ENCODE measurements around the gene LEMD2.
"Not testable (repeated sequence)": the region's sequence is repeated elsewhere in the genome, so short reads cannot be mapped to it uniquely, and the experiment has no call there.

LEMD2 gene

DNA sequence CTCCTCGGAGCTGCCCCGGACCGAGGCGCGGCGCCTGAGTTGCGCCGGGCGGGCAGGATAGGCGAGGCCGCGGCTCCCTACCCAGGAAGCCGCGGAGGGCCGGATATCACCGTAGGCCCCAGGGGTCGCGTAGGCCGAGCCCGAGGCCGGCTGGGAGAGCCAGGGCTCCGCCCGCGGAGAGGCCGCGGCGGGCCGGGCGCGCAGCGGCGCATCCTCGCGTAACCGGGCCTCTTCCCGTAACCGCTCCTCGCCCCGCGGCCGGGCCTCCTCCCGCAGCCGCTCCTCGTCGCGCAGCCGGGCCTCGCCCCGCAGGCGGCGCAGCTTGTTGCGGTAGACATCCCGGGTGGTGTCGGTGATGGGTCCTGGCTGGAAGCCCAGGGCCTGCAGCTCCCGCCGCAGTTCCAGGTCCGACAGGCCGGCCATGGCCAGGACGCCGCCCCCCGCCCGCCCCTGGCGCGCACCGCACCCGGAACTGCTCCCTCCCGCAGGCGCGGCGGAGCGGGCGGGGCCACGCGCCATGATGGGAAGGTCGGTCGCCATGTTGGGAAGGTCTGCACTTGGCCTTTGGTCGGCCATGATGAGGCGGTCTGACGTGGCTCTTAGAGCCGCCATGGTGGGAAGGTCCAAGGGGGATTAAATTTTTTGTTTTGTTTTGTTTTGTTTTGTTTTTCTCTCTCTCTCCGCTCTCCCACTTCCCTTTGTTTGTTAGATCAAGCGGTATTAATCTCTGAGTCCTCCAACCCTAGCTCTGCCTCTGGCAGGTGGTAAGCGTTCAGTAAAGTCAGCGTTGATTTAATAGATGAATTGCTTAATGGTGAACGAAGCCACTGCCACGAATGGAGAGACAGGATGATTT, at the start of gene LEMD2:
Gene LEMD2 (minus strand): TSS at position 437 of the 856 bp plus-strand sequence. CDS start 14 bp downstream, at position 423.
- Mint-ChIP-seq H3K27me3 (no peaks in the 10 kb centered on the region), H3K36me3 (ENCODE audit: low read depth) (peaks cover 22% of the 10 kb centered on the region), H3K9me3 (no peaks in the 10 kb centered on the region), H3K4me3 (peak within 1 kb of the TSS; percentile 93), H3K27ac (peak within 1 kb of the TSS; percentile 96), H3K4me1 (peaks cover 45% of the 10 kb centered on the region)
- DNase-seq = peak; percentile 95
- peak; percentile 85 for ATAC-seq

DNA sequence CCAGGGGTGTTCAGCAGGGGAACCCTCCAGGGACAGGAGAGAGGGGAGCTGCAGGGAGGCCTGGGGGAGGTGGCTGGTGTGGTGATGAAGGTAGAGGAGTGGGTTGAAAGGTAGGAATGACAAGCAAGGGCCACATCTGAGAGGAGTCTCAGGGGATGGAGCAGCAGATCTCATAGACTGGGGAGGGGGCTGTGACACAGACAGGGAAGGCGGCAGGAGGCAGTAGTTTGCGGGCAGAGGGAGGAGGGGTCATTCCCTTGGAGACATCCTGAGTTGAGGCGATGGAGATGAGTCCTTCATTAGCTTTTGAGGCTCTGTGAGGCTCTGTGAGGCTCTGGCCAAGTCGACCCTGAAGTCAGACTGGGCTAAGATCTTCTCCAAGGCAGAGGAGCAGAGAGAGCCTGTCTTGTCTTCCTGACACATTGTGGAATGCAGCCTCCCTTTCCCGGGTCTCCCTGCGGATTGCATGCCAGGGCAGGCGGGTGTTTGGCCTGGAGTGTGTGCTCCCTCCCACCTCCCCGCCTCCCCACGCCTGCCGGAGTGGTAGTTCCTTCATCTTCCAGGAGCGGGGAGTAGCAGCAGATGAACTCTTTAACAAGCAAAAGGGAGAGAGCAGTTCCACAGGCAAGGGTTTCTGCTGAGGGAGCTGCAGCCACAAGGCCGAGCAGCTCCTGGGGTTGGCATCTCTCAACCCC, 49.2 kb upstream of the LEMD2 start:
- H3K27ac Mint-ChIP-seq = no peak overlapping the region
- DNase-seq = no peak

DNA sequence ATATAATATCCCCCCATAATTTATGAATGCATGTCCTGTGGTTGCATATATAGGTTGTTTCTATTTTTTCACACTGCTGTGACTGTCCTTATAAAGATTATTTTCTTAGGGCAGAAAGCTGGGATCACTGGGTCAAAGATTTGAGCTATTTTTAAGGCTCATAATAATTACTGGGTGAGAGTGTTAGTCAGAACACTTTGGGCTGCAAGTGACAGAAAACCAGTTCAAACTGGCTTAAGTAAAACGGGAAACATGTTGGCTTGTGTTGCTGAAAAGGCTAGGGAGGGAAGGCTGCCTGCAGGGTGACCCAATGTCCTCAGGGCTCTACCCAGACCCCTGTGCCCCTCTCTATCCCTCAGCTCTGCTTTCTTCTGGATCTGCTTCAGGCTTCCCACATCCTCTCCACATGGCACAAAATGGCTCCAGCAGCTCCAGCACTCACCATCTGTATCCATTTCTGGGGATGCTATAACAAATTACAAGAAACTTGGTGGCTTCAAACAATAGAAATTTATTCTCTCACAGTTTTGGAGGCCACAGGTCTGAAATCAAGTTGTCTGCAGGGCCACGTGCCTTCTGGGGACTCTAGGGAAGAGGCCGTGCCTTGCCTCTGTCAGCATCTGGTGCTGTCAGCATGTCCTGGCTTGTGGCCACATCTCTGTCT, 48.0 kb upstream of the LEMD2 start:
- Mint-ChIP-seq H3K36me3 (ENCODE audit: low read depth) (no peaks in the 10 kb centered on the region), H3K27ac (no peak overlapping the region), H3K27me3 (no peaks in the 10 kb centered on the region), H3K4me3 (no peak overlapping the region), H3K4me1 (peaks cover 16% of the 10 kb centered on the region), H3K9me3 (peaks cover 6% of the 10 kb centered on the region)
- ATAC-seq (no peak), DNase-seq (no peak)

More for the DNA sequence above, 49.2 kb upstream of the LEMD2 start:
- Mint-ChIP-seq H3K4me1 (peaks cover 16% of the 10 kb centered on the region), H3K4me3 (no peak overlapping the region), H3K9me3 (peaks cover 6% of the 10 kb centered on the region), H3K27me3 (peaks cover 2% of the 10 kb centered on the region), H3K36me3 (ENCODE audit: low read depth) (no peaks in the 10 kb centered on the region)
- ATAC-seq = no peak

DNA sequence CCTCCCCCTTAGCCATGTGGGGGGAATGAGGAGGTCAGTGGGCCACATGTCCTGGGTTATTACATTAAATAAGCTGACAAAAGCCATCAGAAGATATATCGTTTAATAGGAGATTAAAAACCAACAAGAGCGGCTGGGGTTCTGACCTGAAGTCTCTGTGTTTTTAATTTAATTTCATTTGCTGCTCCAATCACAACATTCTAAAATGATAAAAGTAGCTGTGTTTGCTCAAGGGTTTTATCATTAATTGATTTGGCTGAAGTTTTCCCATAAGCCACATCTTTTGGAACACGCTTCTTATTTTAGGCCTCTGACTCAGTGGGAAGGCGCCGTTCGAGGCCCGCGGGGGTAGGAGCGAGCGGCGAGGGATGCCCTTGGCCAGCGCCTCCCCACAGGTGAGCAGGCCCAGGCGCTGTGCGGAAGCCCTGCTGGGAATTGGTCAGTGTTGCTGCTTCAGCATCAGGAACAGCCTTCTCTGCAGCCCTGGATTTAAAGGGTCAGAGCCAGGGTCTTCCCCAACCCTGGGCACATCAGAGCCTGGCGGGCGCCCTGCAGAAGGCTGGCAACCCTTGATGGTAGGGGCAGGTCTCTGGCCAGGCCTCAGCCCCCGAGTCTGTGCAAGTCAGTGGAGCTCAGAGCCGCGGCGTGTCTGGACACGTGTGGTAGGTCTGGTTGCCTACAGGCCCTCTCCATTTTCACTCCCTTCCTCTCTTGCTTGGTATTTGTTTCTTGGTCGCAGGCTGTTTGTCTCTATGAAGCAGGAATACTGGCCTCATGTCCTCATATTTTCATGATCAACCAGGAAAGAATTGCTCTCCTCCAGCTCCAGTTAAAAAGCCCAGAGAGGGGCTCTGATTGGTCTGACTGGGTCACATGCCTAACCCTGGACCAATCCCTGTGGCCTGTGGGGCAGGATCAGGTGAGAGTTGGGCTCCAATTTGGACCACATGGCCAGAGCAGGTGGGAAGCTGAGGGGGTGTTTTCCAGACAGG, 45.8 kb upstream of the LEMD2 start:
- Mint-ChIP-seq H3K9me3 (peaks cover 6% of the 10 kb centered on the region), H3K27me3 (peaks cover 5% of the 10 kb centered on the region), H3K27ac (no peak overlapping the region), H3K4me1 (peaks cover 6% of the 10 kb centered on the region), H3K36me3 (ENCODE audit: low read depth) (no peaks in the 10 kb centered on the region), H3K4me3 (no peak overlapping the region)
- DNase-seq (no peak), ATAC-seq (no peak)

DNA sequence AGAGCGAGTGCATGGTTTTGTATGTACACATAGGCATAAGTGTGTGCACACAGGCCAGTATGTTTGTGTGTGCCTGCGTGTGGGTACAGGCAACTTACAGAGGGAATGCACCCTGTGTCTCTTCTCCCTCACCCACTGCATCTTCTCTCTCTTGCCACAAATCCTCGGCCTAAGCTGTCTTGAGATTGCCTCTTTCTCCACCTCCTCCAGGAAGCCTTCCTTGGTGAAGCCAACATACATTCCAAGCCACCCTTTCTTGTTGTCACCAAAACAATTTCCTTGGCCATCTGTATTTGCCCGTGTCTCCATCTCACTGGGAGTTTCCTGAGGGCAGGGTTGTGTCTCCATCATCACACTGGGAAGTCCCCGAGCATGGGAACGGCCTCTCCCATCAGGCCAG, 44.7 kb upstream of the LEMD2 start:
- no peak for ATAC-seq
- peaks cover 5% of the 10 kb centered on the region for H3K27me3 Mint-ChIP-seq
- no peaks in the 10 kb centered on the region for H3K36me3 Mint-ChIP-seq (ENCODE audit: low read depth)
- no peak for DNase-seq
- H3K9me3 Mint-ChIP-seq = peaks cover 6% of the 10 kb centered on the region
- no peaks in the 10 kb centered on the region for H3K4me1 Mint-ChIP-seq
- no peak overlapping the region for H3K27ac Mint-ChIP-seq
- no peak overlapping the region for H3K4me3 Mint-ChIP-seq

DNA sequence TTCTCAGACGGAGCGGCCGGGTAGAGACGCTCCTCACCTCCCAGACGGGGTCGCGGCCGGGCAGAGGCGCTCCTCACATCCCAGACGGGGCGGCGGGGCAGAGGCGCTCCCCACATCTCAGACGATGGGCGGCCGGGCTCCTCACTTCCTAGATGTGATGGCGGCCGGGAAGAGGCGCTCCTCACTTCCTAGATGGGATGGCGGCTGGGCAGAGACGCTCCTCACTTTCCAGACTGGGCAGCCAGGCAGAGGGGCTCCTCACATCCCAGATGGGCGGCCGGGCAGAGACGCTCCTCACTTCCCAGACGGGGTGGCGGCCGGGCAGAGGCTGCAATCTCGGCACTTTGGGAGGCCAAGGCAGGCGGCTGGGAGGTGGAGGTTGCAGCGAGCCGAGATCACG, 43.9 kb upstream of the LEMD2 start:
- H3K27me3 Mint-ChIP-seq; H3K27ac Mint-ChIP-seq; ATAC-seq; DNase-seq; H3K4me1 Mint-ChIP-seq; H3K9me3 Mint-ChIP-seq; H3K36me3 Mint-ChIP-seq (ENCODE audit: low read depth); H3K4me3 Mint-ChIP-seq: not testable (repeated sequence)

DNA sequence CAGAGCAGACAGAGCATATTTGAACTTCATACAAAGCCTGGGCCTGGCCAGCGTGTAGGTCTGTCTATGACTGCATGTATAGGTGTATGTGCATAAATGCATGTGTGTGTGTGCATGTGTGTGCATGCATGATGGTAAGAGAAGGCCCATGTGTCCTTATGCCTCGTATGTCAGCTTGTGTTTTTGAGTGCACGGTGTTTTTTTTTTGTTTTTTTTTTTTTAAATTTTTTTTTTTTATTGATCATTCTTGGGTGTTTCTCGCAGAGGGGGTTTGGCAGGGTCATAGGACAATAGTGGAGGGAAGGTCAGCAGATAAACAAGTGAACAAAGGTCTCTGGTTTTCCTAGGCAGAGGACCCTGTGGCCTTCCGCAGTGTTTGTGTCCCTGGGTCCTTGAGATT, 42.8 kb upstream of the LEMD2 start:
- not testable (repeated sequence) for H3K36me3 Mint-ChIP-seq (ENCODE audit: low read depth); H3K27me3 Mint-ChIP-seq; ATAC-seq; DNase-seq; H3K4me3 Mint-ChIP-seq; H3K27ac Mint-ChIP-seq; H3K9me3 Mint-ChIP-seq; H3K4me1 Mint-ChIP-seq

DNA sequence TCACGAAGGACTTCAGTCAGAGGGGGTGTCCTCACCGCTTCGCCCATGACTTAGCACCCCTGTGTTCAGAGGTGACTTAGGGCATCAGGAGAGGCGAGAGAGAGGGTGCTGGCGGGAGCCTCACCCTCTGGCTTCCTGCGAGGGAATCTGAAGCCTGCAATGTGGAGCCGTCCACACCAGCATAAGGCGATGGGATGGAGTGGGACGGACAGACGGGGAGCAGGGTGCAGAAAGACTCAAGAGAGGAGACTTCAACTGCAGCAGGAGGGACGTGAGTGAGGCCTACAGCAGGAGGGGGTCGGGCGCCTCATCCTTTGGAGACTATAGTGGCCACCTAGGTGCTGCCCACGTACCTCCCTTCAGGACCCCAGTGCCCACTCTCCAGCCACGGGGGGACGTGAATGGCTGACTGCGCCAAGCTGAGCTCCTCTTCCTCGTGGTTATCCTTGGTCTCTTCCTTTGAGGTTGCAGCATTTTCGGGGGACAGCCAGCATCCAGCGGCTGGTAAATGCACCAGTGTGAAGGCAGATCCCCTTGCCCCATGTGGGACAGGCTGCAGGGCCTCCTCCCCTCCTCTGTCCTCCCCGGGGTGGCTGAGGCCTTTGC, 41.8 kb upstream of the LEMD2 start:
- H3K27ac Mint-ChIP-seq = no peak overlapping the region
- H3K36me3 Mint-ChIP-seq (ENCODE audit: low read depth) = no peaks in the 10 kb centered on the region
- no peak for DNase-seq
- no peak overlapping the region for H3K4me3 Mint-ChIP-seq
- ATAC-seq = no peak
- peaks cover 5% of the 10 kb centered on the region for H3K27me3 Mint-ChIP-seq
- no peaks in the 10 kb centered on the region for H3K9me3 Mint-ChIP-seq
- H3K4me1 Mint-ChIP-seq = no peaks in the 10 kb centered on the region

DNA sequence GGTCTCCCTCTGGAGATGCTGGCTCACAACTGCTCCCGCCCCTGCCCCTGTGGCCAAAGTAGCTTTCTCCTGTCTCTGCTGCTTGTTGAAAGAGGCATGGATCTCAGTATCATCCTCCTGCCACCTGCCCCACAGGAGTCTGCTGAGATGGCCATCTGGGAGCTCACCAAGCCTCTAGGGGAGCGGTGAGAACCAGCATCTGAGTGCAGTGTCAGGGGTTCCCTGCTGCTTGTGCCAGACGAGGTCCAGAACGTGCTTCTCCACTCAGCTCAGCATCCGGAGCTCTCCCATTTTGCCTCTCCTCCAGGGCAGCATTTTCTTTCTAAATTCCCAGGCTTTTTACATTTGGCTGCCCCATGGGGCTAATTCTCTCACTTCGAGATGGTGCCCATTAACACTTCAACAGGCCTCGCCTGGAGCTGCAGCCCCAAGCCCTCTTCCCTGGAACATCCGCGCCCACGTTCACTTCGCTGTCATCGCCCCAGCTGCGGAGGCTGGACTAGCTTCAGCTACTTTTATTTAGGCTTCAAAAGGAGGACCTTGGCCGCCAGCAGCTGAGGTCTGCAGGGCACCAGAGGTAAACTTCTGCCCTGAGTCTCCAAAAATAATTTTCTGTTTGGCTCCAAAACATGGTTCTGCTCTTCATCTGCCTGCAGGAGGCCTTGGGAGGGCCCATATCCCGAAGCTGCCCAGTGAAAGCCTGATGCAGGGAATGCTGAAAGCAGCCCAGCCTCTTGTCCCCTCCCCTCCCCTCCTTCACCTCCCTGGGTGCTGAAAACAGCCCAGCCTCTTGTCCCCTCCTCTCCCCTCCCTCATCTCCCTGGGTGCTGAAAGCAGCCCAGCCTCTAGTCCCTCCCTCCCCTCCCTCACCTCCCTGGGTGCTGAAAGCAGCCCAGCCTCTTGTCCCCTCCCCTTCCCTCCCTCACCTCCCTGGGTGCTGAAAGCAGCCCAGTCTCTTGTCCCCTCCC, 40.1 kb upstream of the LEMD2 start:
- no peaks in the 10 kb centered on the region for H3K4me1 Mint-ChIP-seq
- DNase-seq (no peak), ATAC-seq (no peak)
- no peak overlapping the region for H3K27ac Mint-ChIP-seq
- peaks cover 5% of the 10 kb centered on the region for H3K27me3 Mint-ChIP-seq
- no peaks in the 10 kb centered on the region for H3K9me3 Mint-ChIP-seq
- H3K36me3 Mint-ChIP-seq (ENCODE audit: low read depth) = no peaks in the 10 kb centered on the region
- H3K4me3 Mint-ChIP-seq = no peak overlapping the region

DNA sequence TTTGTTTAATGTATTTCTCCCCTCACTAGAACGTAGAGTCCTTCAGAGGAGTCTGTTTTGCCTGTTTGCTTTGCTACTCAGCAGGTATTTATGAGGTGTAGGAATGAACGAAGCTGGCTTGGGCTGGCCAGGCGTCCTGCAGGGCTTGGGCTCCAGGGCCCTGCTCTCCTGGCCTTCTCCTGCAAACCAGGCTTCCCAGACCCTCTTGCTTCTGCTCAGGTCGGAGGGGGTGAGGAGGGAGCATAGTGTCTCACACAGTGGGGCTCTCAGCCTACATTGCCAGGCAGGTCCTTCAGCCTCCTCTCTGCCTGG, 39.5 kb upstream of the LEMD2 start:
- ATAC-seq (no peak), DNase-seq (no peak)
- Mint-ChIP-seq H3K27me3 (peaks cover 5% of the 10 kb centered on the region), H3K4me3 (no peak overlapping the region), H3K36me3 (ENCODE audit: low read depth) (no peaks in the 10 kb centered on the region), H3K4me1 (no peaks in the 10 kb centered on the region), H3K9me3 (no peaks in the 10 kb centered on the region), H3K27ac (no peak overlapping the region)

DNA sequence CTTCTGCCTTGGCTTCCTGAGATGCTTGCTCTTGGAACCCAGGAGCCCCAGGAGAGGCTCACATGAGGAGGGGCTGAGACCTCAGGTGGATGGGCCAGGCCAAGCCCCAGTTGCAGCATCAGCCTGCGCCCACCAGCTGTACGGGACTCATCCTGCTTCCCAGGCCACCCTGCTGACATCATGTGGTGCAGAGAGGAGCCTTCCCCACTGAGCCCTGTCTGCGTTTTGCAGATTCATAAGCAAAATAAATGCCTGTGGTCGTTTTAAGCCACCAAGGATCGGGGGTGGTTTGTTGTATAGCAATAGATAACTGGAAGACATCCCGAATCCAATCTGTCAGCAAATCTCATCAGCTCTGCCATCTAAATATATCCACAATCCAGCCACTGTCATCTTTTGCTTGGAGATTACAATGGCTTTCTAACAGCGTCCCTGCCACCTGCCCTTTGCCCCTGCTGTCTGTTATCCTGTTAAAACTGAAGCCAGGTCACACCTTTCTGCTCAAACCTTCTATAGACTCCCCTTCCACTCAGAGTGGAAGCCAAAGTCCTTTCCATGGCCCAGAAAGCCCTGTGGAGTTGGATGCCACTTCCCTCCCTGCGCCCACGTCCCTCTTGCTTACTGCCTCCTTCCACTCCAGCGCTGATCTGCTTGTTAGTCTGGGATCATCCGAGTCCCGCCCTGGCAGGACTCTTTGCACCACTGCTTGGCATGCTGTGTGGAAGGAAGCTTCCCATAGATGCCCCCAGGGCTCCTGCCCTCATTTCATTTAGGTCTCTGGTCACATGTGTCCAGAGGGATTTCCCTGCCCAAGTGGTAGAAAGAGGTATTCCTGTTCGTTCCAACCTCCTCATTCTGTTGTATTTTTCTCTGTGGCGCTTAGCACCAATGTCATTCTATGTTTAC, 38.9 kb upstream of the LEMD2 start:
- no peak overlapping the region for H3K27ac Mint-ChIP-seq
- no peaks in the 10 kb centered on the region for H3K9me3 Mint-ChIP-seq
- no peaks in the 10 kb centered on the region for H3K36me3 Mint-ChIP-seq (ENCODE audit: low read depth)
- H3K27me3 Mint-ChIP-seq = peaks cover 5% of the 10 kb centered on the region
- H3K4me1 Mint-ChIP-seq = no peaks in the 10 kb centered on the region
- ATAC-seq (no peak), DNase-seq (no peak)
- H3K4me3 Mint-ChIP-seq = no peak overlapping the region

DNA sequence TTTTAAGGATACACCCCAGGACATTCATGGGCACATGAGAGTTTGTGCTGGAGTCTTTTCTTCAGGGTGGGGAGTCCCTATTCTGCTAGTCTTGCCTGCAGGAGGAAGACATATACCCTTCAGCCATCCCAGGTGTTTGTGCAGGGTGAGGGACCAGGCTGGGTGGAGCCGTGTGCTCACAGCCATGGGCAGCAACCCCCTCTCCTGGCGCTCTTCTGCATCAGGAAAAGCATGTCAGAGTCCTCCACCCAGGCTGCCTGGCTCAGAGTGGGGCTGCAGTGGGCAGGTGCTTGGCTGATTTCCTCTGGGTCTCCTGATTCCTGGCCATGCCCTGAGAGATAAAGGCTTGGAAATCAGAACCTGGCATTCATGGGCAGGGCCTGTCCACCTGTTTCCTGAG, 37.6 kb upstream of the LEMD2 start:
- H3K27me3 Mint-ChIP-seq = peaks cover 5% of the 10 kb centered on the region

More for the DNA sequence above, 37.6 kb upstream of the LEMD2 start:
- no peak for DNase-seq
- no peaks in the 10 kb centered on the region for H3K4me1 Mint-ChIP-seq
- H3K4me3 Mint-ChIP-seq = no peak overlapping the region
- H3K27ac Mint-ChIP-seq = no peak overlapping the region
- no peaks in the 10 kb centered on the region for H3K36me3 Mint-ChIP-seq (ENCODE audit: low read depth)
- no peak for ATAC-seq
- H3K9me3 Mint-ChIP-seq = no peaks in the 10 kb centered on the region

Data from activated naive CD8-positive, alpha-beta T cell treated with anti-CD3 and anti-CD28 coated beads, Interleukin-2, amount 50 U/mL, for 24 hours (primary cell).